HG03159 (cell line): ENCODE results near the gene GALNT13.
"Not testable (repeated sequence)": the region's sequence is repeated elsewhere in the genome, so short reads cannot be mapped to it uniquely, and the experiment has no call there.

Experiments used
- ATAC-seq: cut with Tn5 transposase; IDR thresholded peaks from one replicate; pipeline ENCODE4 v1.9.1; 2021; ENCODE audit warnings: mild to moderate bottlenecking, moderate library complexity; ENCODE audit not compliant: unreplicated experiment

The GALNT13 gene

GRCh38 chr2:154459286-154459685, 587.6 kb downstream of the GALNT13 start:
- ATAC-seq = no peak

GRCh38 chr2:154462634-154463033, 590.9 kb downstream of the GALNT13 start:
- ATAC-seq = no peak

DNA sequence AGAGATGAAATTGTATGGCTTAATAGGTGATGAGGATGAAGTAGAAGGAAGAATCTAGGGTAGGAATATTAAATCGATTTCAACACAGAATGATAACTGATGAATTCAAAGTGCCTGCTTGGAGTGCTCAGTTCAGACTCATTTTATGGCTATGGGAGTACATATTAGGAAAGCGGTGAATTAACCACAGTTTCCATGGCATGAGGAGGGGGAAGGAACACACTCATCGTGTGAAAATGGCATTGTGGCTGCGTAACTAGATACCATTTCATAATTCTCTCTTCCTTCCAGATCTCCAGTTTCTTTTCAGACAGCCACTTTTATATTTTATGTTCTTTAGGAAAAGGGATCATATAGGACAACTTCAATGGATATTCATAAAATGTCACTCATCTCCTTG, 594.5 kb downstream of the GALNT13 start:
- no peak for ATAC-seq

- ATAC-seq = no peak
Measured at GRCh38 chr2:154470376-154470775, 598.7 kb downstream of the GALNT13 start.

DNA sequence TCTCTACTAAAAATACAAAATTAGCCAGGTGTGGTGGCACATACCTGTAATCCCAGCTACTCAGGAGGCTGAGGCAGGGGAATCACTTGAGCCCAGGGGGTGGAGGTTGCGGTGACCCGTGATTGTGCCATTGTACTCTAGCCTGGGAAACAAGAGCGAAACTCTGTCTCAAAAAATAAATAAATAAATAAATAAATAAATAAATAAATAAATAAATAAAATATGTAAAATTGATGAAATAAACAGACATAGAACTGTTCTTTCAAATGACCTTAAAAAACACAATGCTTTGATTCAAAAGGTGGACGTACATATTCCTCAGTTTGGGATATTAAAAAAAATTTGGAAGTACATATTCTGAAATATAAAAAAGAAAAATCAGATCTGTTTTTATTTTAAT, 599.8 kb downstream of the GALNT13 start:
- not testable (repeated sequence) for ATAC-seq

- no peak for ATAC-seq
Measured at GRCh38 chr2:154477319-154477718, 605.6 kb downstream of the GALNT13 start.

- no peak for ATAC-seq
Measured at GRCh38 chr2:154480521-154480920, 608.8 kb downstream of the GALNT13 start.

DNA sequence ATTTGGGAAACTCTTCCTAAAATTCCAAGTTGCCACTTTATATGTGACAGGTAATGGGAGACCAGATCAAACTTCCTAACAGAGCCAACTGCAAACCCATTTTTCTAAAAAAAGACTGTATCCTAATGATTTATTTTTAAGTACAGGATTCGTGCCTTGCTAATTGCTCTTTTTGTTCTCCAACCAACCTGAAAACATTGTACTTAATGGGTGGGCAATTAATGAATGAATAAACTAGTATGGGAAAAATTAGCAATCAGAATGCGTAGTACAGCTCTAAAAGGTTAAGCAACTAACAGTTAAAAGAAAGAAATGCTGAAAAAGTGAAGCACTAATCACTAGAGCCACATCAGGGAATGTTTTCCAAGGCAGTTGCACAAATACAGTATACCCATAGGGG, 609.6 kb downstream of the GALNT13 start:
- ATAC-seq = no peak

DNA sequence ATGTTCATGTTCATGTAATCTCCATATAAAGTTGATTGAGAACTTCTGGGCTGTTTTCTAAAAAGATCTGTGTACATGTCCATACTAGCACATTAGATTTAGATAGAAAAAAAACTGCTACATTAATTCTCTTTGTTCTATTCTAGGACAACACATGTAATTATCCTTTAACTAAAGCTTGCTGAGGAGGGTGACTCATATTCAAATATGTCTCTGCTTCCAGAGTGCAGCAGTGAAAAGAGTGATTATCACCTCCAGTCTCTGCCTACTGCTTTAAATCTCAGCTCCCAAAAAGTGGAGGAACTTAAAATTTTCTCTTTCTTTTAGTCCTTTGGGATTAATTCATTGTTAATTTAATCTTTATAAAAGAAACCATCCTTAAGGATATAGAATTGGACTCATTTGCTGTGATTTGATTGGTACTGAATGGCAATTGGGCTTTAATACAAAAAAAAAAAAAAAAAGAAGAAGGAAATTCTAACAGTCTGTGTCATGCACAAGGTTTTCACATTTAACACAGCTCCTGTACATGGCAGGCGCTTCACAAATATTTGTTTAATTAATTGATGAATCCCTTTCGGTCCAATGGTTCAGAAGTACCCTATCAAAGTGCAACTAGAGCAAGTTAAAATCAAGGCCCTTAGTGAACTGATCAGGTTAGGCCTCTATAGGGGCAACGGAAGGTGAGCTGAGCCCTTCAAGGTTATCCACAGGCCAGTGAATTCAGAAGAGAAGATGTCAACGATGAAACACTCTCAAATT, 612.8 kb downstream of the GALNT13 start:
- ATAC-seq = no peak

GRCh38 chr2:154488801-154489200, 617.1 kb downstream of the GALNT13 start:
- no peak for ATAC-seq

GRCh38 chr2:154489266-154489858, 617.6 kb downstream of the GALNT13 start:
- no peak for ATAC-seq

- no peak for ATAC-seq
Measured at GRCh38 chr2:154490530-154490929, 618.8 kb downstream of the GALNT13 start.

DNA sequence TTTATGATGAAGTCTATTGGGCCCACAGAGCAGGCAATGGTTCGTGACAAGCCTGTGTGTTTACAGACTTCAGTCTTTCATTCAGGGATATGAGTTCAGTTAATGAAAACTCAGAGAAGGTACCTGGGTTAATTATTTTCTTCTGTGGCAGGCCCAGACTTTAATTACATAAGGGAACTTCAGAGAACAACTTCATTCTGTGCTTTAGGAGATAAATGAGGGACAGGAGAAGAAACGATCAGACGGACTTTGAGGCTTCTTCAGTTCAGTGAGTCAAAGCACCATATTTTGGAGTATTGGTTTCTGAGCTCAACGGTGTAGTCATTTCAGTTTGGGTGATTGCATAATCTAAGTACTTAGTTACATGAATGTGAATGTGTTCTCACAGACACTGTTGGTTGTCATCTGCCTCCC, 623.7 kb downstream of the GALNT13 start:
- ATAC-seq = peak; percentile 58

GRCh38 chr2:154497019-154497418, 625.3 kb downstream of the GALNT13 start:
- ATAC-seq = no peak
